A673 (cell line): Measurements from ENCODE around the gene TUBA1C.

Source experiments
- EZH2 ChIP-seq: fragments of 200-600 bp; sonication (generic); IDR thresholded peaks from 2 replicates; pipeline ENCODE4 v1.6.1; 2017; ENCODE audit warnings: borderline replicate concordance, low read depth, mild to moderate bottlenecking, mixed read lengths, antibody characterized with exemption, low read length; ENCODE audit not compliant: poor library complexity, severe bottlenecking
- TF ChIP-seq, protein P1 (sequence below): fragments of 300-800, 200-600 bp; sonication (generic); conservative IDR thresholded peaks from 2 replicates; pipeline ENCODE4 v1.5.1; 2017; ENCODE audit warnings: low read depth, mild to moderate bottlenecking, antibody characterized with exemption, low read length, moderate library complexity, mixed read lengths

DNA sequence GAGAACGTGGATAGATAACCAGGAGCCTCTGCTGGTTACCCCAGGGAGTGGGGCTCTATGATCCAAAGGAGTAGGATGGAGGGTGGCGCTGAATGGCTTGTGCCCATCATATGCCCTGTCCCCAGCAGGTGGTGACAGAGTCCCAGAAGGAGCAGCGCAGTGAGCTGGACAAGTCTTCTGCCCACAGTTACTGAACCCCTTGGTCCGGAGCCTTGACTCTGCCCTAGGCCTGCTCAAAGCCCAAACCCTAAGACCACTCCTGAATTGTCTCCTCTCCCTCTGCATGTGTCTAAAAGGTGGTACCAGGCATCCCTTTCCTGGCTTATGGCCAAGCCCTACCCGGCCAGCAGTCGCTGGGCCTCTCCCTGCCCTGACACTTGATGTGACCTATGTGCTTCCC lies 33.3 kb downstream of the TUBA1C start:
- no peak for TF ChIP-seq EZH2
- TF ChIP-seq, protein P1, sequence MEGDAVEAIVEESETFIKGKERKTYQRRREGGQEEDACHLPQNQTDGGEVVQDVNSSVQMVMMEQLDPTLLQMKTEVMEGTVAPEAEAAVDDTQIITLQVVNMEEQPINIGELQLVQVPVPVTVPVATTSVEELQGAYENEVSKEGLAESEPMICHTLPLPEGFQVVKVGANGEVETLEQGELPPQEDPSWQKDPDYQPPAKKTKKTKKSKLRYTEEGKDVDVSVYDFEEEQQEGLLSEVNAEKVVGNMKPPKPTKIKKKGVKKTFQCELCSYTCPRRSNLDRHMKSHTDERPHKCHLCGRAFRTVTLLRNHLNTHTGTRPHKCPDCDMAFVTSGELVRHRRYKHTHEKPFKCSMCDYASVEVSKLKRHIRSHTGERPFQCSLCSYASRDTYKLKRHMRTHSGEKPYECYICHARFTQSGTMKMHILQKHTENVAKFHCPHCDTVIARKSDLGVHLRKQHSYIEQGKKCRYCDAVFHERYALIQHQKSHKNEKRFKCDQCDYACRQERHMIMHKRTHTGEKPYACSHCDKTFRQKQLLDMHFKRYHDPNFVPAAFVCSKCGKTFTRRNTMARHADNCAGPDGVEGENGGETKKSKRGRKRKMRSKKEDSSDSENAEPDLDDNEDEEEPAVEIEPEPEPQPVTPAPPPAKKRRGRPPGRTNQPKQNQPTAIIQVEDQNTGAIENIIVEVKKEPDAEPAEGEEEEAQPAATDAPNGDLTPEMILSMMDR: no peak
